Hepatocyte (in vitro differentiated cells): ENCODE results near the gene RNMT. TPM values are rescaled to one million over a fixed set of nuclear protein-coding genes. Genes with fewer than 3 reads are reported as not detected.

Experiments
- DNase-seq: peaks from one replicate; pipeline ENCODE4 v3.0.0-alpha.2; 2016; ENCODE audit warnings: low spot score
- H2AFZ ChIP-seq: fragments of 200-600 bp; sonication (generic); 2 replicates; pipeline ENCODE4 v1.6.0; 2016; ENCODE audit warnings: antibody characterized with exemption, mild to moderate bottlenecking
- H3K27ac ChIP-seq: fragments of 200-600 bp; sonication (generic); 2 replicates; pipeline ENCODE4 v1.5.1; 2016; ENCODE audit warnings: mild to moderate bottlenecking
- H3K27me3 ChIP-seq: fragments of 200-600 bp; sonication (generic); 2 replicates; pipeline ENCODE4 v1.6.1; 2016
- H3K36me3 ChIP-seq: fragments of 200-600 bp; sonication (generic); replicated peaks from 2 replicates; pipeline ENCODE4 v1.5.1; 2016; ENCODE audit warnings: low read depth; ENCODE audit not compliant: insufficient read depth
- H3K4me1 ChIP-seq: fragments of 200-600 bp; sonication (generic); 2 replicates; pipeline ENCODE4 v1.5.1; 2016; ENCODE audit warnings: mild to moderate bottlenecking, moderate library complexity; ENCODE audit not compliant: insufficient read depth
- H3K4me2 ChIP-seq: fragments of 200-600 bp; sonication (generic); 2 replicates; pipeline ENCODE4 v1.6.0; 2016
- H3K4me3 ChIP-seq: fragments of 200-600 bp; sonication (generic); 2 replicates; pipeline ENCODE4 v1.5.1; 2016; ENCODE audit warnings: mild to moderate bottlenecking
- H3K79me2 ChIP-seq: fragments of 200-600 bp; sonication (generic); 2 replicates; pipeline ENCODE4 v1.6.0; 2017; ENCODE audit warnings: mild to moderate bottlenecking
- H3K9me2 ChIP-seq: fragments of 200-600 bp; sonication (generic); replicated peaks from 2 replicates; pipeline ENCODE4 v1.6.0; 2017; ENCODE audit warnings: mild to moderate bottlenecking; ENCODE audit not compliant: insufficient read depth
- H3K9me3 ChIP-seq: fragments of 200-600 bp; sonication (generic); 2 replicates; pipeline ENCODE4 v1.5.1; 2016; ENCODE audit warnings: low read depth, mild to moderate bottlenecking
- H4K20me1 ChIP-seq: fragments of 200-600 bp; sonication (generic); 2 replicates; pipeline ENCODE4 v1.6.0; 2016; ENCODE audit warnings: mild to moderate bottlenecking; ENCODE audit not compliant: insufficient read depth, poor library complexity, severe bottlenecking
- EZH2 ChIP-seq: fragments of 200-600 bp; sonication (generic); IDR thresholded peaks from 2 replicates; pipeline ENCODE4 v1.6.1; 2016; ENCODE audit warnings: antibody characterized with exemption, mild to moderate bottlenecking, borderline replicate concordance
- EZH2phosphoT487 ChIP-seq: fragments of 200-600 bp; sonication (generic); IDR thresholded peaks from one replicate; pipeline ENCODE4 v1.6.1; 2018; ENCODE audit warnings: antibody characterized with exemption, mild to moderate bottlenecking, low read depth, moderate library complexity; ENCODE audit not compliant: unreplicated experiment, severe bottlenecking
- WGBS: methylation state at CpG from one replicate; pipeline ENCODE4 v1.1.6; 2016; ENCODE audit warnings: low lambda C conversion rate; ENCODE audit errors: missing lambda C conversion rate; 5-methylcytosine and 5-hydroxymethylcytosine counted together
- polyA plus RNA-seq: library from polyadenylated mRNA; unstranded; fragments of >200 nt; fragmentation: Nextera tagmentation; extraction: Ambion mirVana; gene quantifications from 2 replicates; pipeline ENCODE4 v1.2.1, GENCODE V29; 2016
- total RNA-seq: library from RNA; depleted of rRNA; stranded (reverse); fragments of >200 nt; gene quantifications from 2 replicates; pipeline ENCODE4 v1.2.3, GENCODE V29; 2014
- TF ChIP-seq, protein P1 (sequence below): fragments of 200-600 bp; sonication (generic); IDR thresholded peaks from 2 replicates; pipeline ENCODE4 v1.5.1; 2016; ENCODE audit warnings: antibody characterized with exemption, mild to moderate bottlenecking; ENCODE audit not compliant: poor library complexity

RNMT gene
- total and polyA plus RNA-seq, 2 experiments from 2014 or later: 34.5 to 40.4 TPM

DNA sequence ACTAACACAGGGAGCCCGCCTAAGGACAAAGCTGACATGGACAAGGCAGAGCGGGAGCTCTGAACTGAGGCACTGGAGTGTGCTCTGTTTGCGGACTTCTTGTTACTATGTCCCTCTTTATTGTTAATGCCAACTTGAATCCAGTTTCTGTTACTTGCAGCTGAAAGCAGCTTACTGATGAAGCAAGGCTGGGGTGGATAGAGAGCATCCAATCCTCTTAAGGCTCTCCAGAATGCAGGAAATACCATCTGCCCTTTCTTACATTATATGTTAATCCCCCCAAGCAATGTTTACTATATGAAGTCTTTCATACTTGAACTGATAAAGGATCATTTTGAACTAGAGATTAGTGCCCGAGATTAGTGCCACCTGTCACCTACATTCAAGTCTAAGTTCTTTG is 9.6 kb upstream of the RNMT start:
- peaks cover 18% of the 10 kb centered on the region for H4K20me1 ChIP-seq
- DNase-seq: no peak
- no peak overlapping the region for H2AFZ ChIP-seq
- H3K27me3 ChIP-seq: no peaks in the 10 kb centered on the region
- H3K79me2 ChIP-seq: peaks cover 99% of the 10 kb centered on the region
- 88% methylated on average over 4 of the region's 4 CpGs for WGBS
- no peak overlapping the region for H3K27ac ChIP-seq
- H3K4me1 ChIP-seq: no peaks in the 10 kb centered on the region
- H3K4me2 ChIP-seq: no peak overlapping the region
- H3K36me3 ChIP-seq: no peaks in the 10 kb centered on the region
- no peak overlapping the region for H3K4me3 ChIP-seq
- TF ChIP-seq, protein P1, sequence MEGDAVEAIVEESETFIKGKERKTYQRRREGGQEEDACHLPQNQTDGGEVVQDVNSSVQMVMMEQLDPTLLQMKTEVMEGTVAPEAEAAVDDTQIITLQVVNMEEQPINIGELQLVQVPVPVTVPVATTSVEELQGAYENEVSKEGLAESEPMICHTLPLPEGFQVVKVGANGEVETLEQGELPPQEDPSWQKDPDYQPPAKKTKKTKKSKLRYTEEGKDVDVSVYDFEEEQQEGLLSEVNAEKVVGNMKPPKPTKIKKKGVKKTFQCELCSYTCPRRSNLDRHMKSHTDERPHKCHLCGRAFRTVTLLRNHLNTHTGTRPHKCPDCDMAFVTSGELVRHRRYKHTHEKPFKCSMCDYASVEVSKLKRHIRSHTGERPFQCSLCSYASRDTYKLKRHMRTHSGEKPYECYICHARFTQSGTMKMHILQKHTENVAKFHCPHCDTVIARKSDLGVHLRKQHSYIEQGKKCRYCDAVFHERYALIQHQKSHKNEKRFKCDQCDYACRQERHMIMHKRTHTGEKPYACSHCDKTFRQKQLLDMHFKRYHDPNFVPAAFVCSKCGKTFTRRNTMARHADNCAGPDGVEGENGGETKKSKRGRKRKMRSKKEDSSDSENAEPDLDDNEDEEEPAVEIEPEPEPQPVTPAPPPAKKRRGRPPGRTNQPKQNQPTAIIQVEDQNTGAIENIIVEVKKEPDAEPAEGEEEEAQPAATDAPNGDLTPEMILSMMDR: no peak
- TF ChIP-seq EZH2: no peak
- TF ChIP-seq EZH2phosphoT487: no peak
- H3K9me2 ChIP-seq: no peaks in the 10 kb centered on the region
- no peaks in the 10 kb centered on the region for H3K9me3 ChIP-seq

DNA sequence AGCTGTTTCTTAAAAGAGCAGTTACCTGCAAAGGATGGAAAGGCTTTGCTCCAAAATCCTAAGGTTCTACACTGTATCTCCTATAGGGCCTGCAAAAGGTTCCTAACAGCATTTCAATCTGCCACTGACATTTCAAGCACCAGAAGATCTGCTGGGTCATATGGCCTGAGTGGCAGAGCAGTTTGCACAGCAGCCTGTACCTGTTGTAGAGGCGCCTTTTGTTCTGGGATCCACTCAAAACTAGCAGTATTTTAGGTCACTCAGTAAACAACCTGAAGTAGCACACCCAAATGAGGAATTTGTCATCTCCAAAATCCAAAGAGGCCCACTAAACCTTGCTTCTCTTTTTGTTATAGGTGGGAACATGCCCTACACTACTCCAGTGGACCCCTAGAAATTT is 6.3 kb upstream of the RNMT start:
- 100% methylated on average over 1 of the region's 1 CpG for whole genome bisulfite sequencing
- Histone ChIP-seq H3K4me3 (no peak overlapping the region), H3K4me2 (no peak overlapping the region), H3K4me1 (peaks cover 3% of the 10 kb centered on the region), H3K79me2 (peaks cover 100% of the 10 kb centered on the region), H2AFZ (no peak overlapping the region), H3K36me3 (no peaks in the 10 kb centered on the region), H3K9me2 (no peaks in the 10 kb centered on the region), H3K9me3 (no peaks in the 10 kb centered on the region), H4K20me1 (peaks cover 9% of the 10 kb centered on the region), H3K27me3 (no peaks in the 10 kb centered on the region), H3K27ac (no peak overlapping the region)
- TF ChIP-seq, protein P1: no peak
- TF ChIP-seq EZH2: no peak
- no peak for TF ChIP-seq EZH2phosphoT487
- no peak for DNase-seq

- Histone ChIP-seq H3K9me2 (no peaks in the 10 kb centered on the region), H3K4me2 (no peak overlapping the region), H3K79me2 (peaks cover 100% of the 10 kb centered on the region), H3K36me3 (no peaks in the 10 kb centered on the region), H4K20me1 (peaks cover 9% of the 10 kb centered on the region), H3K4me1 (peaks cover 5% of the 10 kb centered on the region), H3K27me3 (no peaks in the 10 kb centered on the region), H3K9me3 (no peaks in the 10 kb centered on the region), H2AFZ (no peak overlapping the region), H3K4me3 (no peak overlapping the region), H3K27ac (no peak overlapping the region)
- WGBS: 93% methylated on average over 1 of the region's 1 CpG
- DNase-seq: no peak
- TF ChIP-seq, protein P1: no peak
- TF ChIP-seq EZH2phosphoT487 (no peak), EZH2 (no peak)
Measured at GRCh38 chr18:13720847-13721246, 5.6 kb upstream of the RNMT start.
